HG02588 (cell line): Measurements from ENCODE around the gene CTDSP2.
"Not testable (repeated sequence)": the region's sequence is repeated elsewhere in the genome, so short reads cannot be mapped to it uniquely, and the experiment has no call there.

ENCODE experiments used
- ATAC-seq: cut with Tn5 transposase; IDR thresholded peaks from one replicate; pipeline ENCODE4 v1.9.1; 2021; ENCODE audit warnings: mild to moderate bottlenecking, moderate library complexity; ENCODE audit not compliant: unreplicated experiment

The CTDSP2 gene

DNA sequence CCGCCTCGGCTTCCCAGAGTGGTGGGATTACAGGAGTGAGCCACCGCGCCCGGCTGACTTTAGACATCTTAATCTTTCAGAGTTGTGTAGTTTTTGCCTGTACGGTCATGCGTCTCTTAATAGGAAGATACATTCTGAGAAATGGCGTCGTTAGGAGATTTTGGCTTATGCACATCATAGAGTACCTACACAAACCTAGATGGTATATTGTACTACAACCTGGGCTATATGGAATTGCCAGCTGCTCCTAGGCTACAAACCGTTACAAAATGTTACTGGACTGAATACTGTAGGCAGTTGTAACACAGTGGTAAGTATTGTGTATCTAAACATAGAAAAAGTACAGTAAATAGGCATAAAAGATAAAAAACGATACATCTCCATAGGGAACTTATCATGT, 62.7 kb downstream of the CTDSP2 start:
- ATAC-seq: no peak

DNA sequence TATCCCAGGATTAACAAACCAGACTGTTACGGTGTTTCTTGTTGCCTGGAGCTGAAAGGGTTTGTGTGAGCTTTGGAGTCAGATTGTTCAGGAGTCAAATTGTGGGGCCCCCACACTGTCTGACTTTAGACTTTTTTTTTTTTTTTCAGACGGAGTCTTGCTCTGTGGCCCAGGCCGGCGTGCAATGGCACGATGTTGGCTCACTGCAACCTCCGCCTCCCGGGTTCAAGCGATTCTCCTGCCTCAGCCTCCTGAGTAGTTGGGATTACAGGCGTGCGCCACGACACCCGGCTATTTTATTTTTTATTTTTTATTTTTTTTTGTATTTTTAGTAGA, 63.1 kb downstream of the CTDSP2 start:
- no peak for ATAC-seq

DNA sequence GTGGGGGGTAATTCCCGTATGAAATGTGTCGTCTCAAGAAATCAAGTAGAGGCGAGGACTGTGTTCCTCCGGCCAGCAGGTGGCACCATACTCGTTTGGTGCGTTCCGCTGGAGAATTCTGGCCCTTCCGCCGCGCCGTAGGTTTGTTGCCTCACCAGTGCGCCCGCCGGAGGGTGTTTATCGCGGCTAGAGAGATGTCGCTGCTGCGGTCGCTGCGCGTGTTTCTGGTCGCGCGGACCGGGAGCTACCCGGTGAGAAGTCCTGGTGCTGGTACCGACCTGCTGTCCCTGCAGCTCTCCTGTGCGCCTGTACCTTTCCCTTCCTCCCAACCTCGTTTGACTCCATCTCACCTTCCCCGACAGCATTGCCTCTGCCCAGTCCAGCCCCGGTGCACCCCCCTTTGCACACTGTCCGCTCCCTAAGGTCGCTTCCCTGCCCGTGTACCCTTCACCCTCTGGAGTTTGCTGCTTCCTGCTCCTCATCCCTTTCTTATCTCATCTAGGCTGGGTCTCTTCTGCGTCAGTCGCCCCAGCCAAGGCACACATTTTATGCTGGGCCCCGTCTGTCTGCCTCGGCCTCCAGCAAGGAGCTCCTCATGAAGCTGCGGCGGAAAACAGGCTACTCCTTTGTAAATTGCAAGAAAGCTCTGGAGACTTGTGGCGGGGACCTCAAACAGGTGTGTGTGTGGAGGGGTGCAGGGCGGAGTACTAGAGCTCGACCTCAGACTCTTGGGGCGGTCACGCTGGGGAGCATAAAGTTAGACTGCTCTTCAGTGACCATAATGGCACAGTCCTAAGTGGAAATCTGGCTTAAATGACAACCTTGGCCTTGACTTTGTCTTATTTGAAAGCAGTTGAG, 63.7 kb downstream of the CTDSP2 start, which contains the start of gene TSFM:
Gene TSFM, plus strand, starts transcription at position 180 of the 858 bp plus-strand sequence. Its CDS starts 15 bp downstream, at position 195.
- ATAC-seq: peak; percentile 87

DNA sequence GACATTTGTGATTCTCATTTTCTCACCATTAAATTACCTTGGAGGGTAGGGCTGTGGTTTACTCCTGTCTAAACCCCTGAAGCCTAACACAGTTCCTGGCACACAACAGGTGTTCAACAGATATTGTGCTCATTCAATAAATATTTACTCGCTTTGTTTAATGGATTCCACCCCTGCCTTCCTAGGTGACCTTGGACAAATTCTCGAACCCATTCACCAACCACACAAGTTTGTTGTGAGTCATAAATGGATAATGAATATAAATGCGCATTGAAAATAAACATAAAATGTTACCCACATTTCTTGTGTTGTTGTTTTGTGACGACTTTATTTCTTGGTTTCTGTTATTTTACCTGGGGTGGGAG, 64.3 kb downstream of the CTDSP2 start:
- no peak for ATAC-seq

DNA sequence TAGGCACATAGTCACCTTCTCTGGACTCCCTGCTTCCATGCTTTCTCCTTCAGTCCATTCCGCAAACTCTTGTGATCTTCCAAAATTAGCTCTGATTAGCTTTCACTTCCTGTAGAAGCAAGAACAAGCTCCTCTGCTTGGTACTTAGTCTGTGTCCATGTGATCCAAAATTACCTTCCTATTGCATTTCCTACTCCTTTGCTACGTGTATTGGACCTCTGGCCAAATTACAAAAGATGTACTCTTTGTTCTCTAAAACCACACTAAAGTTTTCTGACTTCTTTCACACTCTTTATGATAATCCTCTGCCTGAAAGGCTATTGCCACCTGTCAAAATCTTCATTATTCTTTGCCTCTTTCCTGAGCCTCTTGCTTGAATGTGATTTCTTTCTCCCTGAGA, 64.7 kb downstream of the CTDSP2 start:
- no peak for ATAC-seq

DNA sequence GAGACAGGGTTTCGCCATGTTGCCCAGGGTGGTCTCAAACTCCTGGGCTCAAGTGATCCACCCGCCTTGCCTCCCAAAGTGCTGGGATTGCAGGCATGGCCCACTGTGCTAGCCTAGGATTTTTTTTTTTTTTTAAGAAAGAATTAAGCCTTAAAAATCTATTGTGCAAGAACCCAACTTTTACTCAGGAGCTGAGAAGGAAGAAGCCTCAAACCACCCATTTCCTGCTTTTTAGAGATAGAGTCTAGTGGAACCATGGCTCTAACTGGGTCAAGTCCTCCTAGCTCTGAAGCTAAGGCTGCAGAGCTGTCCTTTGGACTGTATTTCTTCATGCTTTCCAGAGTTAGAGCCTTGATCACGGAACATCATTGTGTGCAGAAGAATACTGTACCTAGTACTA, 65.3 kb downstream of the CTDSP2 start:
- ATAC-seq: no peak

DNA sequence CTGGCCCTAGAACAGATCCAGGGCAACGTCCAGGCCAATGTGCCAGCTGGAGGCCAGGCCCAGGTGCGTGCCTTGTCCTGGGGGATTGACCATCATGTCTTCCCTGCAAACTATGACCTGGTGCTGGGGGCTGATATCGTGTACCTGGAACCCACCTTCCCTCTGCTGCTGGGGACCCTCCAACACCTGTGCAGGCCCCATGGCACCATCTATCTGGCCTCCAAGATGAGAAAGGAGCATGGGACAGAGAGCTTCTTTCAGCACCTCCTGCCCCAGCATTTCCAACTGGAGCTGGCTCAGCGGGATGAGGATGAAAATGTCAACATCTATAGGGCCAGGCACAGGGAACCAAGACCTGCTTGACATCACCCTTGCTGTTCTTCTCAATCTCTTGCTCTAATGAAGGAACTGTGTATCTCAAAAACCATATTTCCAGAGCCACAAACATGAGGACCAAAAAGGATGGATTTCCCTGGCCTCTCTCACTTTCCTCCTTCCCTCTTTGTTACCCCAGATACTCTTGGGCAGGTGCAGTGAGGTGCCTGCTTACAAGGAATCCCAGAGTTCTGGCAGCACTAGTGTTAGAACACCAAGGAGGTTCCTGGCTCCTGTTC, 66.1 kb downstream of the CTDSP2 start:
- ATAC-seq: no peak

DNA sequence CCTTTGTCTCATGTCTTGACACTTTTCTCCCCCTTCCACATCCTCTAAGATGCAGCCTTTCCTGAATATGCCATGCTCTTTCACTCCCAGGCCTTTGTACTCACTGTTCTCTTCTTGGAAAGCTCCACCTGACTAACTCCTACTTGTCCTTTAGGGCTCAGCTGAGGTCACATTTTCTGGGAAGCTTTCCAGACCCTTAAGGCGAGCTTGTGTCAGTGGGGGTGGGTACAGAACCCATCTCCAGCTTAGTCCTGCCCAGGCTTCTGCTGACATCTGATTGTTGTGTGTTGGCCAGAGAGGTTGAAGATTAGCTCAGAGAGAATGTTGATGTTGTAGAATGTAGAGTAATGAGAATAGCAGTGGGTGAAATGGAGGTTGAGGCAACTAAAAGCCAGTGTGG, 66.8 kb downstream of the CTDSP2 start:
- no peak for ATAC-seq

DNA sequence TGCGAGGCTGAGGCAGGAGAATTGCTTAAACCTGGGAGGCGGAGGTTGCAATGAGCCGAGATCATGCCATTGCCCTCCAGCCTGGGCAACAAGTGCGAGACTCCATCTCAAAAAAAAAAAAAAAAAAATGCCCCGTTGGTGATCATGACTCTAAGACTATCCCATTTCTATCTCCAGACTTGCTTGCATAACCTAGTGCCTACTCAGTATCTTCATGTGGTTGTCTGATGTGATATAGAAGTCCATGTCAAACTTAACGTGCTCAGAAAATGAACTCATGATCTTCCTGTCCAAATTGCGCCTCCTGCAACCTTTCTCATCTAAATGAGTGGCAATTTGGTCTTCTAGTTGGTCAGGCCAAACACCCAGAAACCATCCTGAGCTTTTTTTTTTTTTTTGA, 68.6 kb downstream of the CTDSP2 start:
- ATAC-seq: no peak

DNA sequence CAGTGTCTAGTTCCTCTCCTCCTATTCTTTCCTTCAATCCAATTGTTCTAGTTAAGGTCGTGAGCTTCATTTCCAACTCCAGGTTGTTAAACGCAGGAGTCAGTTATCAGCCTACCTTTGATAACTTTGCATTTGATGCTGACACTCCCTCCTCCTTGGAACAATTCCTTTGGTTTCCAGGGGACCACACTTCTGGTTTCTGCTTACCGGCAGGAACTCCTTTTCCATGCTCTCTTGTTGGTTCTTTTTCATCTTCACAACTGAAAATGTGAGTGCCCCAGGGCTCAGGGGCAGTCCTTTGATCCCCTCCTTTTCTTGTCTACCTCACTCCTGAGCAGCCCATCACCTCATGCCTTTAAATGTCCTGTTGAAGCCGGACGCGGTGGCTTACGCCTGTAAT, 69.2 kb downstream of the CTDSP2 start:
- ATAC-seq: no peak

DNA sequence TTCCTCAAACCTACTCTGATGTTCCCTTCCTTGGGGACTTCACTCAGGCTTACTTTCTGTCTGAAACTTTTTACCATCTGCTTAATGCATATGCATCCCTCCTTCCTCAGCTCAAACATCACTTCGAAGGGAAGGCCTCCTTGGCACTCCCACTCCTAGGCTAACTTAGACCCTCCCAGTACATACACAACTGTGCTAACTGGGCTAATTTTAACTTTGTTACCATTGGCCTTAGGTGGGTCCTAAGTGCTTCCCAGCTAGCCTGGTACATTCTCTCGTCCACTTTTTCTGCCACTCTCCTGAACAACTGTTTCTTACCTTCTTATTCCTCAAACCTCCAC, 70.3 kb downstream of the CTDSP2 start:
- ATAC-seq: no peak

DNA sequence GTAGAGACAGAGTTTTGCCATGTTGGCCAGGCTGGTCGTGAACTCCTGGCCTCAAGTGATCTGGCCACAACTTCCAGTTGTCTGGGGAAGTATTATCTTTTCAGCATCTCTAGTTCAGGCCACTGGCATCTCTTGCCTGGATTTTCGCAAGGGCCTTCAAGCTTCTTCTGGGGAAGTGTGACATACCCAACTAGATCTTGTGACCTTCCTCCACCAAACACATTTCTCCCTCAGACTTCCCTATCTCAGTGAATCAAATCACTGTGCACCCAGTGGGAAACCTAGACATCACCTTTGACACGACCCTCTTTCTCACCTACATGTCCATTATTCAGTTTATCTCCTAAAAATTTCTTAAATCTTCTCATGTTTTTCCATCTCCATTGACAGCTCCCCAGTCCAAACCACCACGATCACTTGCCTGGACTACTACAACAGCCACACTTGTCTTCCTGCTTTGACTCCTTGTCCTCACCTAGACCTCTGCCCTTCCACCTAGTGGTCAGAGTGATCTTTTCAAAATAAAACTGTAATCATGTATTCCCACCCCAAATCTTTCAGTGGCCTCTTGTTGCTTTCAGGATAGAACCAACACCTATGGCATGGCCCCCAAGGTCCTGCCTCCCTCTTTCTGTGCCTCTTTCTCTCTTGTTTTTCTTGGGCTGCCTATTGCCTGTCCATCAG, 70.8 kb downstream of the CTDSP2 start:
- no peak for ATAC-seq

DNA sequence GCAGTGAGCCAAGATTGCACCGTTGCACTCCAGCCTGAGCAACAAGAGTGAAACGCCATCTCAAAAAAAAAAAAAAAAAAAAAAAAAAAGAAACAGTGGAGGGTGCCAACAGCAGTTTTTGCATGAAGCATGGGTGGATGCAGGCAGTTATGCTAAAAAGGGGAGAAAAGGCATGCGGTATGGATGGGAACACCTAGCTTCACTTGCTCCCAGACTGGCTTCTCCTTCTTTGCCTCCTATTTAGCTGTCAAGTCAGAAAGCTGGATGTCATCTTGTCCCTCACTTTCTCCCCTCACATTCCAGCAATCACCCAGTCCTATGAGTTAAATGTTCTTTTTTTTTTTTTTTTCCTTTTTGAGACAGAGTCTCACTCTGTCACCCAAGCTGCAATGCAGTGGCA, 71.5 kb downstream of the CTDSP2 start:
- ATAC-seq: no peak

DNA sequence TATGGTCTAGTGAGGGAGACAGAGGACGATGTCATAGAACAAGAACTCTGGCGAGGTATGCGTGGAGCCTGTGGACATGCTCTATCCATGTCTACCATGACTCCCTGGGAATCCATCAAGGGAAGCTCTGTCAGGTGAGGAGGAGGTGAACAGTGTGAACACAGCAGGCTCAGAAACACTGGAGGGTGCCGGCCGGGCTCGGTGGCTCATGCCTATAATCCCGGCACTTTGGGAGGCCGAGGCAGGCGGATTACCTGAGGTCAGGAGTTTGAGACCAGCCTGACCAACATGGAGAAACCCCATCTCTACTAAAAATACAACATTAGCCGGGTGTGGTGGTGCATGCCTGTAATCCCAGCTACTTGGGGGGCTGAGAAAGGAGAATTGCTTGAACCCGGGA, 71.9 kb downstream of the CTDSP2 start:
- not testable (repeated sequence) for ATAC-seq

DNA sequence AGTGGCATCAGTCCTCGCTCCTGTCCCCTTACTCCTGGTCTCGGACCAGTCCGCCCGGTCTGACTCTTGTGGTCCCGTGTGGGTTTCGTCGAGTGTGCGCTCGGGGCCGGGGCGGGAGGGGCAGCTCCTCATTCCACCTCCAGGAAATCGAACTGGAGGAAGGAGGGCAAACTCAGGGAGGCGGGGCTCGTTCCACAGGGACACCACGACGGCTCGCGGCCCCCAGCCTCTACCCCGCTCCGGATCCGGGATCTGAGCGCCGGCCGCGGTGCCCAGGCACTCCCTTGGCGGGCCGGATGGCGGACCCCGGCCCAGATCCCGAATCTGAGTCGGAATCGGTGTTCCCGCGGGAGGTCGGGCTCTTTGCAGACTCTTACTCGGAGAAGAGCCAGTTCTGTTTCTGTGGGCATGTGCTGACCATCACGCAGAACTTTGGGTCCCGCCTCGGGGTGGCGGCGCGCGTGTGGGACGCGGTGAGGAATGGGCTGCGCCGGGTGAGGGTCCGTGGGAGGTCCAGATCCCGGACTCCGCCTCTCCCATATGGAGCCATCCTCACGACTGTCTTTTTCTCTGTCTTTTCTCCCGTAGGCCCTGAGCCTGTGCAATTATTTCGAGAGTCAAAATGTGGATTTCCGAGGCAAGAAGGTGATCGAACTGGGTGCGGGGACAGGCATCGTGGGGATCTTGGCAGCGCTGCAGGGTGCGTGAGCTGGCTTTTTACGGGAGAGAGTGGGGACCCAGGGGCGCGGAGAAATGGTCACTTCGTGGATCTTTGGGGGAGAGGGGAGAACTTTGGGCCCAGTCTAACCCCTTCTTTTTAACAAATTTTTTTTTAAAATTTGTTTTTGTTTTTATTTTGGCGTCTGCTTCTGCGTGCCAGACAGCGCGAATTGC, 73.9 kb downstream of the CTDSP2 start, which contains the start of gene EEF1AKMT3:
Gene EEF1AKMT3, plus strand, starts transcription at position 186 of the 894 bp plus-strand sequence. Its CDS starts 111 bp downstream, at position 297.
- ATAC-seq: peak; percentile 25

DNA sequence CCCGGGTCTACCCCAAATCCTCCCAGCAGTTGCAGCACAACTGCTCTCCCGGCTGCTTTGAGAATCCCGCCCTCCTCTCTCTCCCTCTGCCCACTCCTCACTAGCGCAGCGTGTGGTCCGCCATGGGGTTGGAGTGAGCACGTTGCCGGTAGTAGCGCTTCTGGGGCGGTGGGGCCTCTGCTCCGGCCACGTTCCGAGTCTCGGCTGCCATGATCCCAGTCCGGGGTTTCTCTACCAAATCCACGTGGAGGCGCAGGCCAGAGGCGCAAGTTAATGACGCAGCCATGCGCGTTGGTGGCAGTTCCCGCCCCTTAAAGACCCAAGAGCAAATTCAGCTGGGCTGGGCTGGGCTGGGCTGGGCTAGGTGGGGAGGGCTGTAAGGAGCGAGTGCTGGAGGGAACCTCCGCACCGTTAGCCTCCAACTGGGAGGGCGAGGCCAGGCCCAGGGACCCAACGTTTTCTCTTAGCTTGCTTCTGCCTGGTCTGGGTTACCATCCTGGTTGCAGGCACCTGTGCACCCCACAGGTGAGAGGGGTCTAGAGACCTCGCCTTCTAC, 74.6 kb downstream of the CTDSP2 start, which contains the start of gene METTL1:
Gene METTL1, minus strand, starts transcription at position 233 of the 556 bp plus-strand sequence. Its CDS starts 22 bp downstream, at position 211.
- peak; percentile 76 for ATAC-seq

DNA sequence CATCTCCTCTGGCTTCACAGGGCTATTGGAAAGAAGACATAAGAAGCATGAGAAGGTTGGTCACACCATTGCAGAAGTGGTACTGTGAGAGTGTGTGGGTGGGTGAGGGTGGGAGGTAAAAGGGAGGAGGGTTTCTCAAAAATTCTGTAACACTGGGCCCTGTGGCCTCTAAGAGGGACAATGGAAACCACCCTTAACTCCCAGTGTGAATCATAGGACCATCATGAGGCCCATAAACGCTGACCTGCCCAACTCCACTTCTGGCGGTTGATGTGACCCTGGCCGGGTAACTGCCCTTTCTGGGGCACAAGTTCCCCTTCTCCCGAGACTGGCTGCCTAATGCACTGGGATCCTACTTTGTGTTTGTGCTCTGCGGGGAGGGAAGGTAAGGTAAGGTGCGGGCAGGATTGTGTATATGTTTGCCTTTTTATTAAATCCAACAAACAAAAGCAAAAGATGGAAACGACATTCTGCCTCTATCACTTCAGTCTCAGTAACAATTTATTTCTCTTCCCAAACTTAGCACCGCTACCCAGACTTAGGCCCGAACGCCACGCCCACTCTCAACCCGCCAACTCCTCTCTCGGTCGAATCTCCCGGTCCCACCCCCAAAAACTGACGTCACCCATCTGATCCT, 75.2 kb downstream of the CTDSP2 start:
- ATAC-seq: peak; percentile 65

DNA sequence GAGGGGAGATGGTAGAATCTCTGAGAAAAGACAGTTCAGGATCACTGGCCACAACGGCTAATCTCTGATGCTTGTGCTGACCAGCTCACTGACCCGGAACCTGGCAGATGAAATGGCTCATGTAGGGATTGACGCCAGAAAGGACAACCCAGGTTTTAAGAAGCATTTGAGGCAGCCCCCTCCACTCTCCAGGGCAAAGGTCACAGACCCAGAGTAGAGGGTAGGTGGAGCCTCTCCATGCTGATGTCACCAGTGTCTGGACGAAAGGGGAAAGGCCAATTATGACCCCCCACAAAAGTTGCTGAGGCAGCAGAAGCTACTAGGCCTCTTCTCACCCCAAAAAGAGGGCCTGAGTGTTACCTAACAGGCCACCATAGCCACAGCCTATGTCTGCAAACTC, 75.8 kb downstream of the CTDSP2 start:
- ATAC-seq: no peak
